Epithelial cell of proximal tubule (primary cell): Measurements from ENCODE around the gene SIRPA. TPM values are rescaled to one million over a fixed set of nuclear protein-coding genes. Genes with fewer than 3 reads are reported as not detected.

ENCODE experiments used
- DNase-seq: peaks from one replicate; pipeline ENCODE4 v3.0.0-alpha.2; 2011; ENCODE audit warnings: low read depth
- H3K4me3 ChIP-seq: 2 replicates; pipeline ENCODE4 v1.5.1; 2011; ENCODE audit warnings: low read depth, mild to moderate bottlenecking, low read length
- total RNA-seq: library from RNA; depleted of rRNA; stranded (reverse); fragments of >200 nt; gene quantifications from 2 replicates; pipeline ENCODE4 v1.2.3, GENCODE V29; 2015
- TF ChIP-seq, protein P1 (sequence below): conservative IDR thresholded peaks from 2 replicates; pipeline ENCODE4 v1.5.1; 2012; ENCODE audit warnings: low read depth, mild to moderate bottlenecking, low read length

The SIRPA gene
- total RNA-seq, 1 donor from 2014 or later = 50.6 TPM

DNA sequence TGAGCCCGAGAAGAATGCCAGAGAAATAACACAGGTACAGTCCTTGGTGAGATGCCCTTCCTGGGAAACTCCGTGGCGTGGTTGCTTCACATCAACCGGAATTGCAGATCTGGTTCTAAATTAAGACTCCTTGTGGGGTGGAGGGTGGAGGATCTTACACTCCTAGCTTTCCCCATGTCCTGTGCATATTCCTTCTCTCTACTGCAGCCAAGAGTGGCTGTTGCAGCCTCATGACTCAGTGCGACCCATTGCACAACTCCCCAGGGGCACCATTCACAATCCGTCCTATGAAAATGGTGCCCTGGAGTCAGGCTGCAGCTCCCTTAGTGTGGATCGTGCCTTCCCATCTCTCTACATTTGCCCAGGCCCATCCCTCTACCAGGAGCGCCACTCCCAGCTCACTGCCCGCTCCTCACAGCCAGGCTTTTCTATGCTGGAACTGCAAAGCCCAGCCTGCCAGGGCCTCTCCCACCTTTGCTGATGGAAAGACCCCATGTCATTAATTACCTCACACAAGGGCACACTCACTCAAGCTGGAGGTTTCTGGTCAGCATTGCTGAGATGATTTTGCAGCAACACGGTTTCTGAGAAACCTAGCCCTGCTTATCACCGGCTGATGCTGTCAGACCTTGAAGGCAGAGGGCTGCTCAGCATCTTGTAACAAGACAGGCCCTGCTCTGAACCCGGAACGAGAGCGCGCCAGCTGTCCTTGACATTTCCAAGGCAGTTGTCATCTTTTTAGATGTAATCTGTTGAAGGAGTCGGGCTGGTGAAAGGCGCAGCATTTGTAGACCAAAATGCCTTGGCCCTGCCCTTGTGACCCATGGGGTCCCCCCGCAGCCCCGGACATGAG is 39.7 kb downstream of the SIRPA start:
- no peak overlapping the region for H3K4me3 ChIP-seq
- TF ChIP-seq, protein P1, sequence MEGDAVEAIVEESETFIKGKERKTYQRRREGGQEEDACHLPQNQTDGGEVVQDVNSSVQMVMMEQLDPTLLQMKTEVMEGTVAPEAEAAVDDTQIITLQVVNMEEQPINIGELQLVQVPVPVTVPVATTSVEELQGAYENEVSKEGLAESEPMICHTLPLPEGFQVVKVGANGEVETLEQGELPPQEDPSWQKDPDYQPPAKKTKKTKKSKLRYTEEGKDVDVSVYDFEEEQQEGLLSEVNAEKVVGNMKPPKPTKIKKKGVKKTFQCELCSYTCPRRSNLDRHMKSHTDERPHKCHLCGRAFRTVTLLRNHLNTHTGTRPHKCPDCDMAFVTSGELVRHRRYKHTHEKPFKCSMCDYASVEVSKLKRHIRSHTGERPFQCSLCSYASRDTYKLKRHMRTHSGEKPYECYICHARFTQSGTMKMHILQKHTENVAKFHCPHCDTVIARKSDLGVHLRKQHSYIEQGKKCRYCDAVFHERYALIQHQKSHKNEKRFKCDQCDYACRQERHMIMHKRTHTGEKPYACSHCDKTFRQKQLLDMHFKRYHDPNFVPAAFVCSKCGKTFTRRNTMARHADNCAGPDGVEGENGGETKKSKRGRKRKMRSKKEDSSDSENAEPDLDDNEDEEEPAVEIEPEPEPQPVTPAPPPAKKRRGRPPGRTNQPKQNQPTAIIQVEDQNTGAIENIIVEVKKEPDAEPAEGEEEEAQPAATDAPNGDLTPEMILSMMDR = no peak
- DNase-seq = no peak

DNA sequence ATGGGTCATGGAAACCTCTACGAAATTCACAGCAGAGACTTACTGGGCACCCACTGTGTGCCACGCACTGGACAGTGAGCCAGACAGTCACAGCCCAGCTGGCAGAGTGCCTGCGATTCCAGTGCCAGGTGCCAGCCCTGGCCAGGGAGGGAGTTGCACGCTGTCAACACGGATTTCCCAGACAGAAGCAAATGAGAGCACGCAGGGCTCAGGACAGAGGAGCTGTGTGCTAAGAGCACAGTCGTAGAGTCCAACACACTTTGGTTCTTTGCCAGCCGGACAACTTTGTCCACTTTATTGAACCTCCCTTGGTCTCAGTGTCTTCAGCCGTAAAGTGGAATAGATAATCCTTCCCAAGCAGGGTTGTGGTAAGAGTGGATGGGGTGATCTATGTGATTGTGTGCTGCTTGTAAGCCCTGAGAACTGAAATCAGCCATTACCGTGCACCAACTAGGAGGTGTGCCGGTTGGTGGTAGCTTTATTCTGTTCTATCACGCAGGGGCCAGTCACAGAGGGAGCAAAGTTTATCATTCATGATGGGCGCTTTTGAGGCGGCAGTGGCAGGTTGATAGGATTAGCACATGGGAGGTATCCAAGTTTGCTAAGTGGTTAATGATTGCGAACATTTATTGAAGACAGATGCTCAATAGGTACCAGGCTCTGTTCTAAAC is 40.6 kb downstream of the SIRPA start:
- no peak overlapping the region for H3K4me3 ChIP-seq
- DNase-seq = no peak
- TF ChIP-seq, protein P1 = no peak

DNA sequence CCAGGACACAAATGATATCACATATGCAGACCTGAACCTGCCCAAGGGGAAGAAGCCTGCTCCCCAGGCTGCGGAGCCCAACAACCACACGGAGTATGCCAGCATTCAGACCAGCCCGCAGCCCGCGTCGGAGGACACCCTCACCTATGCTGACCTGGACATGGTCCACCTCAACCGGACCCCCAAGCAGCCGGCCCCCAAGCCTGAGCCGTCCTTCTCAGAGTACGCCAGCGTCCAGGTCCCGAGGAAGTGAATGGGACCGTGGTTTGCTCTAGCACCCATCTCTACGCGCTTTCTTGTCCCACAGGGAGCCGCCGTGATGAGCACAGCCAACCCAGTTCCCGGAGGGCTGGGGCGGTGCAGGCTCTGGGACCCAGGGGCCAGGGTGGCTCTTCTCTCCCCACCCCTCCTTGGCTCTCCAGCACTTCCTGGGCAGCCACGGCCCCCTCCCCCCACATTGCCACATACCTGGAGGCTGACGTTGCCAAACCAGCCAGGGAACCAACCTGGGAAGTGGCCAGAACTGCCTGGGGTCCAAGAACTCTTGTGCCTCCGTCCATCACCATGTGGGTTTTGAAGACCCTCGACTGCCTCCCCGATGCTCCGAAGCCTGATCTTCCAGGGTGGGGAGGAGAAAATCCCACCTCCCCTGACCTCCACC is 42.2 kb downstream of the SIRPA start:
- H3K4me3 ChIP-seq = no peak overlapping the region
- DNase-seq = no peak
- TF ChIP-seq, protein P1 = no peak

DNA sequence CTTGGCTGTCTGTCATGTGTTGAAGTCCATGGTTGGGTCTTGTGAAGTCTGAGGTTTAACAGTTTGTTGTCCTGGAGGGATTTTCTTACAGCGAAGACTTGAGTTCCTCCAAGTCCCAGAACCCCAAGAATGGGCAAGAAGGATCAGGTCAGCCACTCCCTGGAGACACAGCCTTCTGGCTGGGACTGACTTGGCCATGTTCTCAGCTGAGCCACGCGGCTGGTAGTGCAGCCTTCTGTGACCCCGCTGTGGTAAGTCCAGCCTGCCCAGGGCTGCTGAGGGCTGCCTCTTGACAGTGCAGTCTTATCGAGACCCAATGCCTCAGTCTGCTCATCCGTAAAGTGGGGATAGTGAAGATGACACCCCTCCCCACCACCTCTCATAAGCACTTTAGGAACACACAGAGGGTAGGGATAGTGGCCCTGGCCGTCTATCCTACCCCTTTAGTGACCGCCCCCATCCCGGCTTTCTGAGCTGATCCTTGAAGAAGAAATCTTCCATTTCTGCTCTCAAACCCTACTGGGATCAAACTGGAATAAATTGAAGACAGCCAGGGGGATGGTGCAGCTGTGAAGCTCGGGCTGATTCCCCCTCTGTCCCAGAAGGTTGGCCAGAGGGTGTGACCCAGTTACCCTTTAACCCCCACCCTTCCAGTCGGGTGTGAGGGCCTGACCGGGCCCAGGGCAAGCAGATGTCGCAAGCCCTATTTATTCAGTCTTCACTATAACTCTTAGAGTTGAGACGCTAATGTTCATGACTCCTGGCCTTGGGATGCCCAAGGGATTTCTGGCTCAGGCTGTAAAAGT is 43.5 kb downstream of the SIRPA start:
- TF ChIP-seq, protein P1 = no peak
- no peak for DNase-seq
- H3K4me3 ChIP-seq = no peak overlapping the region

DNA sequence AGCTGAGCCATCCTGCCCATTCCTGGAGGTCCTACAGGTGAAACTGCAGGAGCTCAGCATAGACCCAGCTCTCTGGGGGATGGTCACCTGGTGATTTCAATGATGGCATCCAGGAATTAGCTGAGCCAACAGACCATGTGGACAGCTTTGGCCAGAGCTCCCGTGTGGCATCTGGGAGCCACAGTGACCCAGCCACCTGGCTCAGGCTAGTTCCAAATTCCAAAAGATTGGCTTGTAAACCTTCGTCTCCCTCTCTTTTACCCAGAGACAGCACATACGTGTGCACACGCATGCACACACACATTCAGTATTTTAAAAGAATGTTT is 44.0 kb downstream of the SIRPA start:
- TF ChIP-seq, protein P1 = no peak
- H3K4me3 ChIP-seq = no peak overlapping the region
- DNase-seq = no peak

DNA sequence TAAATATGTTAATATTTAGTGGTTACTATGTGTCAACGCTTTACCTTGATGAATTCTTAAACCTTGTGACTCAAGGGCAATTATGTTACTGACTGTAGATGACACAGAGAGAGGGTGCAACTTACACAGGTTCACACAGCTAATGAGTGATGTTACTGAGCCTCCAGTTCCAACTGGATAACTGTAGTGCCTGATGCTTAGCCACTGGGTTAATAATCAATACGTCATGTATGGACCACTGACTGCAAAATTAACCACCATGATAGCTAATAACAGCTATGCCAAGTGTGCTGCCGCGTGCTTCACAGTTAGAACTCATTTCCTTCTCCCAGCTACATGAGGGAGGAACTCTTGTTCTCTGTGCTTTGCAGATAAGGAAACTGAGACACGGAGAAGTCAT is 45.4 kb downstream of the SIRPA start:
- no peak for DNase-seq

More for the DNA sequence above, 45.4 kb downstream of the SIRPA start:
- TF ChIP-seq, protein P1 = no peak
- no peak overlapping the region for H3K4me3 ChIP-seq
